Neuronal stem cell (in vitro differentiated cells): ENCODE data around the gene MICB.
A peak's percentile ranks its signal among the peaks of the same experiment; 100 is the strongest.

Source experiments
- DNase-seq: peaks from one replicate; pipeline ENCODE4 v3.0.0-alpha.2; 2013; ENCODE audit warnings: low spot score
- H2AFZ ChIP-seq: one replicate; pipeline ENCODE4 v1.6.1; 2013; ENCODE audit warnings: mild to moderate bottlenecking, low read length, inconsistent platforms
- H2AK5ac ChIP-seq: 2 replicates; pipeline ENCODE4 v1.6.1; 2013; ENCODE audit warnings: low read depth, mild to moderate bottlenecking, inconsistent platforms, low read length, moderate library complexity, mixed read lengths
- H2BK120ac ChIP-seq: 2 replicates; pipeline ENCODE4 v1.6.1; 2013; ENCODE audit warnings: low read depth, mild to moderate bottlenecking, inconsistent platforms, low read length, moderate library complexity, mixed read lengths
- H2BK12ac ChIP-seq: one replicate; pipeline ENCODE4 v1.6.1; 2013; ENCODE audit warnings: low read length, inconsistent platforms
- H2BK15ac ChIP-seq: 2 replicates; pipeline ENCODE4 v1.6.1; 2013; ENCODE audit warnings: mild to moderate bottlenecking, low read length, inconsistent platforms, mixed read lengths
- H2BK5ac ChIP-seq: one replicate; pipeline ENCODE4 v1.6.1; 2013; ENCODE audit warnings: inconsistent platforms, mild to moderate bottlenecking, low read length, moderate library complexity
- H3K14ac ChIP-seq: one replicate; pipeline ENCODE4 v1.6.1; 2013; ENCODE audit warnings: low read length, inconsistent platforms
- H3K18ac ChIP-seq: 2 replicates; pipeline ENCODE4 v1.6.1; 2013; ENCODE audit warnings: low read length, inconsistent platforms
- H3K23ac ChIP-seq: 2 replicates; pipeline ENCODE4 v1.6.1; 2013; ENCODE audit warnings: low read depth, mild to moderate bottlenecking, mixed read lengths, low read length, inconsistent platforms; ENCODE audit not compliant: poor library complexity
- H3K27ac ChIP-seq: replicated peaks from 3 replicates; pipeline ENCODE4 v1.5.1; 2013; ENCODE audit warnings: low read length, inconsistent platforms
- H3K27me3 ChIP-seq, 3 experiments: 2 replicates each; pipeline ENCODE4 v1.6.1; 2013; ENCODE audit warnings: low read length in 3 of 3, mild to moderate bottlenecking in 2 of 3, inconsistent platforms in 1 of 3, low read depth in 1 of 3, mixed read lengths in 1 of 3, moderate library complexity in 1 of 3; ENCODE audit not compliant: control insufficient read depth in 3 of 3, insufficient read depth in 3 of 3
- H3K36me3 ChIP-seq, 2 donors: replicated peaks in 1 of 2; 2 replicates each; pipeline ENCODE4 v1.6.1; 2013; ENCODE audit warnings: low read length in 2 of 2; ENCODE audit not compliant: control insufficient read depth in 2 of 2, insufficient read depth in 2 of 2
- H3K4ac ChIP-seq: 2 replicates; pipeline ENCODE4 v1.6.1; 2013; ENCODE audit warnings: inconsistent platforms, mild to moderate bottlenecking, low read length, moderate library complexity
- H3K4me1 ChIP-seq, 2 donors: 1 replicate in 1 of 2; 2 replicates in 1 of 2; pipeline ENCODE4 v1.6.1; 2013; ENCODE audit warnings: low read length in 2 of 2, low read depth in 1 of 2; ENCODE audit not compliant: control insufficient read depth in 2 of 2, insufficient read depth in 1 of 2
- H3K4me2 ChIP-seq: one replicate; pipeline ENCODE4 v1.6.1; 2013; ENCODE audit warnings: mild to moderate bottlenecking, low read length, inconsistent platforms; ENCODE audit not compliant: insufficient read depth, poor library complexity, severe bottlenecking
- H3K4me3 ChIP-seq, 2 donors: 2 replicates each; pipeline ENCODE4 v1.5.1; 2013; ENCODE audit warnings: low read length in 2 of 2, mild to moderate bottlenecking in 2 of 2, inconsistent platforms in 1 of 2, moderate library complexity in 1 of 2
- H3K79me1 ChIP-seq: one replicate; pipeline ENCODE4 v1.6.1; 2013; ENCODE audit warnings: low read depth, mild to moderate bottlenecking, inconsistent platforms, low read length, moderate library complexity
- H3K9ac ChIP-seq: one replicate; pipeline ENCODE4 v1.6.1; 2013; ENCODE audit warnings: mild to moderate bottlenecking, low read depth, low read length, inconsistent platforms; ENCODE audit not compliant: poor library complexity
- H3K9me3 ChIP-seq, 2 donors: replicated peaks in 1 of 2; 2 replicates each; pipeline versions ENCODE3 to v1.6.1; 2013; ENCODE audit warnings: low read length in 2 of 2, mild to moderate bottlenecking in 2 of 2, inconsistent platforms in 1 of 2, low read depth in 1 of 2, mixed read lengths in 1 of 2, moderate library complexity in 1 of 2; ENCODE audit not compliant: control insufficient read depth in 2 of 2, insufficient read depth in 1 of 2
- H4K8ac ChIP-seq: one replicate; pipeline ENCODE4 v1.6.1; 2013; ENCODE audit warnings: low read depth, mild to moderate bottlenecking, inconsistent platforms, low read length, moderate library complexity
- H4K91ac ChIP-seq: one replicate; pipeline ENCODE4 v1.6.1; 2013; ENCODE audit warnings: low read length, low read depth, mild to moderate bottlenecking, inconsistent platforms; ENCODE audit not compliant: poor library complexity
- WGBS, 2 donors: extraction: QIAGEN DNeasy Blood & Tissue Kit; methylation state at CpG; one replicate each; pipeline ENCODE4 v1.1.7; 2013; ENCODE audit warnings: missing lambda C conversion rate in 2 of 2, mixed read lengths in 1 of 2; ENCODE audit not compliant: insufficient read length in 2 of 2, insufficient replicate concordance in 1 of 2; ENCODE audit errors: extremely low coverage in 2 of 2; 5-methylcytosine and 5-hydroxymethylcytosine counted together

Gene MICB

DNA sequence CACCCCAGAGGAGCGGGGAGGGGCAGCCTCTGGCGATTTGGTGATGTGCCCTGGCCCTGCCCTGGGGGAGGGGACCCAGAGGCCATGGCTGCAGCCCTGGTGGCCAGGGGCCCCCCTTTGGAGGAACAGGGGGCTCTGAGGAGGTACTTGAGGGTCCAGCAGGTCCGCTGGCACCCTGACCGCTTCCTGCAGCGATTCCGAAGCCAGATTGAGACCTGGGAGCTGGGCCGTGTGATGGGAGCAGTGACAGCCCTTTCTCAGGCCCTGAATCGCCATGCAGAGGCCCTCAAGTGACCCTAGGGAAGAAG lies 60.3 kb downstream of the MICB start:
- Histone ChIP-seq H3K4ac (no peak overlapping the region), H3K9me3 (no peaks in the 10 kb centered on the region), H3K18ac (no peak overlapping the region), H3K36me3 (peaks cover 37 to 72% of the 10 kb centered on the region in 2 donors), H3K4me1 (peaks cover 0 to 7% of the 10 kb centered on the region in 2 donors), H2AFZ (no peak overlapping the region), H3K27me3 (no peaks in the 10 kb centered on the region), H2BK15ac (no peak overlapping the region), H2BK12ac (no peak overlapping the region), H4K8ac (no peak overlapping the region), H3K9ac (no peak overlapping the region), H2BK5ac (no peak overlapping the region), H3K14ac (no peak overlapping the region), H4K91ac (no peak overlapping the region), H2BK120ac (no peak overlapping the region), H3K23ac (peak overlapping the region; percentile 73), H3K4me2 (no peak overlapping the region), H3K4me3 (no peak overlapping the region), H3K79me1 (peaks cover 6% of the 10 kb centered on the region), H2AK5ac (no peak overlapping the region), H3K27ac (no peak overlapping the region)
- WGBS, 2 donors: no CpG with 5 or more reads among the region's 8 CpGs
- DNase-seq: no peak

- no peaks in the 10 kb centered on the region for H3K9me3 ChIP-seq
- no peak overlapping the region for H3K14ac ChIP-seq
- H4K91ac ChIP-seq: no peak overlapping the region
- peaks cover 37 to 66% of the 10 kb centered on the region in 2 donors for H3K36me3 ChIP-seq
- peaks cover 0 to 7% of the 10 kb centered on the region in 2 donors for H3K4me1 ChIP-seq
- no peak overlapping the region for H2AK5ac ChIP-seq
- peaks cover 6% of the 10 kb centered on the region for H3K79me1 ChIP-seq
- no peak overlapping the region for H4K8ac ChIP-seq
- H2AFZ ChIP-seq: no peak overlapping the region
- H3K27ac ChIP-seq: no peak overlapping the region
- no peaks in the 10 kb centered on the region for H3K27me3 ChIP-seq
- no peak overlapping the region for H3K9ac ChIP-seq
- no peak overlapping the region for H2BK12ac ChIP-seq
- WGBS, 2 donors: no CpG with 5 or more reads among the region's 14 CpGs
- H3K4me2 ChIP-seq: no peak overlapping the region
- H2BK15ac ChIP-seq: no peak overlapping the region
- peak overlapping the region; percentile 43 for H3K23ac ChIP-seq
- H3K4ac ChIP-seq: no peak overlapping the region
- no peak overlapping the region for H3K18ac ChIP-seq
- no peak overlapping the region for H2BK120ac ChIP-seq
- no peak overlapping the region for H3K4me3 ChIP-seq
- H2BK5ac ChIP-seq: no peak overlapping the region
- no peak for DNase-seq
Observed at GRCh38 chr6:31558631-31559500, 60.9 kb downstream of the MICB start.

DNA sequence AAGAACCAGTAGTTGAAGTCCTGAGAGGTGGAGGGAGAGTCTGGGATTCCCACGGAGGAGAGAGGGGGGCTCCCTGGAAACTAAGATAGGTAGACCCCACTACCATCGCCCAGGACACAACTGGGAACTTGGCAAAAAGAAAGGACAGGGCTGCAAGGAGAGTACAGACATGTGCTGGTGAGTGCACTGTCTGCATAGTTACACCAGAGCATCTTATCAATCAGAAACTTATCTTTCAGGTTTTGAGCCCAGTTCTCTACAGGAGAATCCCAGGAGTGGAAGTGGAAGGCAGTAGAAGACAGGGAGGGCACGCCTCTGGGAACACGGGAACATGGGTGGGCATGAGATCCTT lies 61.6 kb downstream of the MICB start:
- WGBS, 2 donors: no CpG with 5 or more reads among the region's 4 CpGs
- Histone ChIP-seq H3K14ac (no peak overlapping the region), H3K36me3 (peaks cover 35 to 59% of the 10 kb centered on the region in 2 donors), H2BK15ac (no peak overlapping the region), H3K23ac (peak overlapping the region; percentile 43), H2BK120ac (no peak overlapping the region), H2AK5ac (no peak overlapping the region), H4K91ac (no peak overlapping the region), H3K27me3 (no peaks in the 10 kb centered on the region), H3K9me3 (no peaks in the 10 kb centered on the region), H4K8ac (no peak overlapping the region), H3K4me3 (no peak overlapping the region), H3K27ac (no peak overlapping the region), H3K4me2 (no peak overlapping the region), H3K79me1 (peaks cover 6% of the 10 kb centered on the region), H2BK5ac (no peak overlapping the region), H3K18ac (no peak overlapping the region), H3K4me1 (peaks cover 0 to 7% of the 10 kb centered on the region in 2 donors), H3K4ac (no peak overlapping the region), H2AFZ (no peak overlapping the region), H2BK12ac (no peak overlapping the region), H3K9ac (no peak overlapping the region)
- DNase-seq: no peak

- H2BK5ac ChIP-seq: no peak overlapping the region
- H2BK120ac ChIP-seq: no peak overlapping the region
- WGBS, 2 donors: no CpG with 5 or more reads among the region's 7 CpGs
- H3K9me3 ChIP-seq: no peaks in the 10 kb centered on the region
- DNase-seq: no peak
- H4K91ac ChIP-seq: no peak overlapping the region
- no peaks in the 10 kb centered on the region for H3K27me3 ChIP-seq
- H3K79me1 ChIP-seq: peaks cover 6% of the 10 kb centered on the region
- H4K8ac ChIP-seq: no peak overlapping the region
- no peak overlapping the region for H3K9ac ChIP-seq
- no peak overlapping the region for H3K4me2 ChIP-seq
- no peak overlapping the region for H3K14ac ChIP-seq
- H3K4me1 ChIP-seq: peaks cover 0 to 7% of the 10 kb centered on the region in 2 donors
- no peak overlapping the region for H2BK12ac ChIP-seq
- peak overlapping the region in 1 of 2 donors; percentile 40 for H3K4me3 ChIP-seq
- no peak overlapping the region for H2AFZ ChIP-seq
- no peak overlapping the region for H3K23ac ChIP-seq
- H2BK15ac ChIP-seq: no peak overlapping the region
- H3K4ac ChIP-seq: no peak overlapping the region
- H2AK5ac ChIP-seq: no peak overlapping the region
- no peak overlapping the region for H3K27ac ChIP-seq
- H3K36me3 ChIP-seq: peaks cover 35 to 55% of the 10 kb centered on the region in 2 donors
- no peak overlapping the region for H3K18ac ChIP-seq
Observed at GRCh38 chr6:31559958-31560696, 62.2 kb downstream of the MICB start.
